H1 (cell line): ENCODE measurements around the gene ADM2. TPM values are rescaled to one million over a fixed set of nuclear protein-coding genes. Genes with fewer than 3 reads are reported as not detected.

Source experiments
- CTBP2 ChIP-seq: IDR thresholded peaks from 2 replicates; pipeline ENCODE4 v1.7.0; 2011; ENCODE audit warnings: borderline replicate concordance, mild to moderate bottlenecking, moderate library complexity, mixed read lengths, low read length; ENCODE audit not compliant: insufficient read depth, insufficient read length
- polyA plus RNA-seq, 7 experiments: library from polyadenylated mRNA; depleted of rRNA in 3 of 7; stranded (reverse) in 5 of 7; unstranded in 2 of 7; fragments of >200 nt in 5 of 7; fragments of 200-250 nt in 2 of 7; gene quantifications; 1 replicate in 5 of 7; 2 replicates in 1 of 7; 4 replicates in 1 of 7; pipeline versions ENCODE4 v1.2.1 to v1.2.3, GENCODE V29; 2011 to 2013; ENCODE audit warnings: missing spikeins in 2 of 7, mixed read lengths in 2 of 7
- total RNA-seq: library from RNA; stranded (reverse); fragmentation: NEBNext Ultra II Directional; extraction: Animal tissue kit (Norgen Biotek cat#: 25700); gene quantifications from 2 replicates; pipeline ENCODE4 v1.2.1, GENCODE V29; 2021

The ADM2 gene
- total and polyA plus RNA-seq, 2 of the 8 experiments (the other 6 are each of a cell fraction or from before 2014, with no cell fraction given), result 3.3 to 7.5 TPM

DNA sequence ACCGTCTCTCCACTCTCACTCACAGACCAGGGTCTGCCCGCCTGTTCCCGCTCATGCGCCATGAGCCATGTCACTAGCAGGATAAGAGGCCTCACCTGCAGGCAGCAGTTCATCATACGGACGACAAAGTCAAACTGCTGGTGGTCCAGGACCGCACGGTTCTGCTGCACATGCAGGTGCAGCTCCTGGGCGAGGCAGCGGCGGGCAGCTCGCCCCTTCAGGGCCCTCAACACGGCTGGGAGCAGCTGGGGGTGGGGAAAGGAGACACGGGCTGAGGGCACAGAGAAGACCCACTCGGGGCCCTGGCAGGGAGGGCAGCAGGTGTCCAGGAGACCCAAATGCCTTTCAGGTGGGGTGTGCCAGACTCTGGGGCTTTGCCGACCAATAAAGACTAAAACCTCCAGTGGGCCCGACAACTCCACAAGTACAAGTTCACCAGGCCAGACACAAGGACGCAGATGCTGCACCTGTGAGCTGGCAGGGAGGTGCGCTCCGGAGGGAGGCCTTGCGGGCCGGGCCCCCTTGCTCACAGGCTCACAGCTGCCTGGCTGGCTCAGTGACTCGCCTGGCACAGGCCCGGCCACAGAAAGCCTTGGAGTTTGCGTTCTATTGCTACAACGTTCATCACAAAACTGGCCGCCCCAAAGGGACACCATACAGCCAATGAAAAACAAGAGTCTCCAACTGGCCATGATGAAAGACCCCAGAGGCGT, 18.0 kb upstream of the ADM2 start (continued):
- no peak for TF ChIP-seq CTBP2
